Stimulated activated CD8-positive, alpha-beta memory T cell treated with anti-CD3 and anti-CD28 coated beads, Interleukin-15, amount 100 ng/mL, for 24 hours (primary cell): Measurements from ENCODE around the gene HKDC1.
"Not testable (repeated sequence)": the region's sequence is repeated elsewhere in the genome, so short reads cannot be mapped to it uniquely, and the experiment has no call there.

ENCODE experiments used
- DNase-seq: peaks from one replicate; pipeline ENCODE4 v3.0.0-alpha.2; 2020; ENCODE audit warnings: low read depth

The HKDC1 gene

GRCh38 chr10:69278446-69278963 lies 58.4 kb downstream of the HKDC1 start, which contains the start of gene HK1:
HK1 (plus strand) TSS chr10:69278496.
- no peak for DNase-seq

- no peak for DNase-seq
Measured at GRCh38 chr10:69279110-69279509, 59.0 kb downstream of the HKDC1 start.

- DNase-seq: no peak
Measured at GRCh38 chr10:69281507-69282413, 61.6 kb downstream of the HKDC1 start.

GRCh38 chr10:69284402-69284801 lies 64.3 kb downstream of the HKDC1 start:
- not testable (repeated sequence) for DNase-seq

- no peak for DNase-seq
Measured at GRCh38 chr10:69285699-69286098, 65.6 kb downstream of the HKDC1 start.

- DNase-seq: no peak
Measured at GRCh38 chr10:69287181-69287580, 67.0 kb downstream of the HKDC1 start.

- no peak for DNase-seq
Measured at GRCh38 chr10:69290993-69291392, 70.9 kb downstream of the HKDC1 start.

GRCh38 chr10:69292459-69292858 lies 72.3 kb downstream of the HKDC1 start:
- no peak for DNase-seq

- DNase-seq: no peak
Measured at GRCh38 chr10:69295027-69295636, 75.0 kb downstream of the HKDC1 start.

- DNase-seq: no peak
Measured at GRCh38 chr10:69303632-69304051, 83.5 kb downstream of the HKDC1 start.

GRCh38 chr10:69306421-69306820 lies 86.3 kb downstream of the HKDC1 start:
- DNase-seq: no peak

GRCh38 chr10:69307434-69307833 lies 87.3 kb downstream of the HKDC1 start:
- DNase-seq: no peak

- not testable (repeated sequence) for DNase-seq
Measured at GRCh38 chr10:69308304-69308703, 88.2 kb downstream of the HKDC1 start.

GRCh38 chr10:69311309-69311708 lies 91.2 kb downstream of the HKDC1 start:
- DNase-seq: no peak

- no peak for DNase-seq
Measured at GRCh38 chr10:69312528-69312927, 92.4 kb downstream of the HKDC1 start.

- no peak for DNase-seq
Measured at GRCh38 chr10:69315100-69315542, 95.0 kb downstream of the HKDC1 start.

GRCh38 chr10:69315610-69316312 lies 95.6 kb downstream of the HKDC1 start:
- no peak for DNase-seq

GRCh38 chr10:69316313-69317059 lies 96.4 kb downstream of the HKDC1 start:
- DNase-seq: no peak
